ENCODE measurements around the gene MED4. TPM values are rescaled to one million over a fixed set of nuclear protein-coding genes. Genes with fewer than 3 reads are reported as not detected.

Gene MED4
- total RNA-seq, 2 experiments from 2014 or later, result 66.3 to 66.8 TPM

DNA sequence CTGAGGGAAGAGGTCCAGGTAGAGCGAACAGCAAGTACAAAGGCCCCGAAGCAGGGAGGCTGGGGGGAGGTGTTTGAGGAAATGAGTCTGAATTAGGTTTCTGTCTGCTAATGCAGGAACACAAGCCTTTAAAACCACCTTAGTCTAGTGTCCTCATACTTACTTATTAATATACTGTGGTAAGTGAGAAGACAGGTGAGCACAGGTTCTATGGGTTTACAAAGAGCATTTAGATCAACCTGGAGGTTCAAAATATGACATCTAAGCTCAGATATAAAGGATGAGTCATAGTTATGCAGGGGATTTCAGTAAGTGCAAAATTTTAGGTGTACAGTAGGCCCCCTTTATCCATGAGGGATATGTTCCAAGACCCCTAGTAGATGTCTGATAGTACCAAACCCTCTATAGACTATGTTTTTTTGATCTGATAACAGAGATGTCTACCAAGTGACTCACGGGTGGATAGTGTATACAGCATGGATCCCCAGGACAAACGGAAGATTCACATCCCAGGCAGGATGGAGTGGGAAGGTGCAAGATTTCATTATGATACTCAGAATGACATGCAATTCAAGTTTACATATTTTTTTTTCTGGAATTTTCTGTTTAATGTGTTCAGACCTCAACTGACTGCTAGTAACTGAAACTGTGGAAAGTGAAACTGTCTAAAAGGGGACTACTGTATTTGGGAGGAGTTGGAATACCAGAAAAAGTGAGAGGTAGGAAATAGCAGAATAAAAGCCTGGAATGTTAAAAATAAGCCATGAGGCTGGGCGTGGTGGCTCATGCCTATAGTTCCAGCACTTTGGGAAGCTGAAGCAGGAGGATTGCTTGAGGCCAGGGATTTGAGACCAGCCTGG is 18.2 kb upstream of the MED4 start:
- Mint-ChIP-seq H3K27ac (no peak overlapping the region), H3K4me1 (peaks cover 4% of the 10 kb centered on the region), H3K36me3 (no peaks in the 10 kb centered on the region), H3K27me3 (no peaks in the 10 kb centered on the region), H3K9me3 (no peaks in the 10 kb centered on the region), H3K4me3 (no peak overlapping the region)
- no peak for DNase-seq

DNA sequence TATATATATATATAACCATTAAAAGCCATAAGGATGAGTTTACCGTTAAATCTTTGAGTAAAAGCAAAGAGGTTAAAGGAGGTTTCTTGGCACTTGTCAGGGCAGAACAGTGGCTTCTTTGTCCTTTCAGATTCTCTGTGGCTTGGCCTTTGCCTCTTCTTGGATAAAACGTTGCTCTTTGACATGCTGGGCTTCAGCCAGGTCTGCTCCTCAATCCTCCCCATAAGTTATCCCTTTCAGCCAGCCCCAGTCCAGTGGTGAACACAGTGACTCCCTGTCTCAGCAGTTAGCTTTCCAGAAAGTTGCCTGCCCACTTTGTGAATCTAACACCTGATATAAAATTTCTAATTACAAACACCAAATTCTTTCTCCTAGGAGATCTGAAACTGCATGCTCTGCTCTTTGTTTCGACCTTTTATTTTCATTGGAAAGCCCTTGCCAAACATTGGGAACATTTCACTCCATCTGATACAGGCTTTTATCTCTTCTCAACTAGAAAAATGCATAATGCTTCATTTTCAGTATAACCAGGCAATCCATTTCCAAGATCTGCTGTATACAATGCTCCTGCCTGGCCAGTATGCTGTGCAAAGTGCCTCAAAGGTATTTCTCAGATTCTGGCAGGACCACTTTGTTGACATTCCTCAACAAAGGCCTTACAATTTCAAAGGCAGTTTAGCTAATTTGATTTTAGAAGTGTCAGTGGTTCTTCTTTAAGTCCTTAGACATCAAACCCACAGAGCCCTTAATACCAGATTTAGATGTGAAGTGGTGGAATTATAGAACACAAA is 16.2 kb upstream of the MED4 start:
- Mint-ChIP-seq H3K9me3 (no peaks in the 10 kb centered on the region), H3K4me3 (no peak overlapping the region), H3K36me3 (no peaks in the 10 kb centered on the region), H3K4me1 (peaks cover 4% of the 10 kb centered on the region), H3K27ac (no peak overlapping the region), H3K27me3 (peaks cover 3% of the 10 kb centered on the region)
- no peak for DNase-seq

DNA sequence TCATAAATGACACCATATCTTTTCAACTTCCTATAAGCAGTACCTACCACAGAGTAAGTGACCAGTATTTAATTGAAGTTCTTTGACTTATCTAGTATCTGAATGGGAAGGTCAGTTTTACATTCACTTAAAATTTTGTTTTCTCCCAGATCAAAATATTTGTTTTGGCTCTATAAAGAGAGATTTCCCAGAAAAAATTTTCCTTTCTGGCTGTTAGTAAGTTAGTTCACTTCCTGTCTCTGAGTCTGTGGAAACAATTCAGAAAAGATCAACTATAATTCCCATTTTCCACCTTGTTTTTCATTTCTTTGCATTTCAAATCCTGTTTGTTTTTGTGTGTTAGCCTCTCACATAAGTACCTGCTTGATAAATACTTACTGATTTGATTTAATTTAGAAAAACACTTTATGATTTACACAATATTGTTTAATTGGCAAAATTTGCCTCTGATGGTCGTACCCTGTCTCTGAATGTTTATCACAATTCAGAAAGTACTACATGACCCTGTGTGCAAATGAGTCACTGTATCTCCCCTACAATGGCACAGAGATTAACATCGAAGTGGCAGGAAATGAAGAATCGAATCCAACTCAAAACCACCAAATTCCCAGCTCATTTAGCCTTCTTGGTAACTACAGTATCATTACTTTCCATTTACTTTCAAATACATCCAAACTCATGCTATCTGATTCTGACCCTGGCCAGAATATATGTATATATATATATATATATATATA is 15.4 kb upstream of the MED4 start:
- no peaks in the 10 kb centered on the region for H3K9me3 Mint-ChIP-seq
- H3K27me3 Mint-ChIP-seq, result peaks cover 5% of the 10 kb centered on the region
- H3K36me3 Mint-ChIP-seq, result no peaks in the 10 kb centered on the region
- no peak overlapping the region for H3K27ac Mint-ChIP-seq
- no peak overlapping the region for H3K4me3 Mint-ChIP-seq
- H3K4me1 Mint-ChIP-seq, result peaks cover 4% of the 10 kb centered on the region
- DNase-seq, result no peak

DNA sequence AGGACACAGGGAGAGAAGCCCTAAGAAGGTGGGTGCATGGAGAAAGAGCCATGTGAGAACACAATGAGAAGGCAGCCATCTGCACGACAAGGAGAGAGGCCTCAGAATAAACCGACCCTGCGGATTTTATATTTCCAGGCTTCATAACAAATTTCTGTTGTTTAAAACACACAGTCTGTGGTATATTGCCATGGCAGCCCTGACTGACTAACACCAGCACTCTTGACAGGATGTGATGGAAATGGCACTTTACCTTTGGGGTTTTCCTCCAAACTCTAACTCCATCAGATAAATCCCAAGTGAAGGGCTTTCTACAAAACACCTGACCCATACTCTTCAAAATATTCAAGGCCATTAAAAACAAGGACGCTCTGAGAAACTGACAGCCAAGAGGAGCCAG is 13.2 kb upstream of the MED4 start:
- Mint-ChIP-seq H3K27ac (no peak overlapping the region), H3K4me3 (no peak overlapping the region), H3K9me3 (no peaks in the 10 kb centered on the region), H3K4me1 (peaks cover under 1% of the 10 kb centered on the region), H3K27me3 (peaks cover 5% of the 10 kb centered on the region), H3K36me3 (no peaks in the 10 kb centered on the region)
- no peak for DNase-seq

DNA sequence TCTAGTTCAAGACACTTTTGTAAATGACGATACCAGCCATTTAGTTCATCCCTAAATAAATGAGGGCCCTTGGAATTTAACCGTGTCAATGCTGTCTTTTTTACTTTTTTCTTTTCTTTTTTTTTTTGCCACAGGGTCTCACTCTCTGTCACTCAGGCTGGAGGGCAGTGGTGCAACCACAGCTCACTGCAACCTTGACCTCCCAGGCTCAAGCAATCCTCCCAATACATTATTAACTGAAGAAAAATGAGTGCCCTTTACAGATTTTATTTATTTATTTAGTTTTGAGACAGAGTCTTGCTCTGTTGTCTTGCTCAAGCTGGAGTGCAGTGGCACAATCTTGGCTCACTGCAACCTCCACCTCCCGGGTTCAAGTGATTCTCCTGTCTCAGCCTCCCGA is 2.9 kb upstream of the MED4 start:
- peaks cover 3% of the 10 kb centered on the region for H3K9me3 Mint-ChIP-seq
- DNase-seq, result no peak
- H3K4me1 Mint-ChIP-seq, result peaks cover 12% of the 10 kb centered on the region
- no peak overlapping the region for H3K4me3 Mint-ChIP-seq
- H3K27ac Mint-ChIP-seq, result no peak overlapping the region
- H3K36me3 Mint-ChIP-seq, result peaks cover 1% of the 10 kb centered on the region
- peaks cover 8% of the 10 kb centered on the region for H3K27me3 Mint-ChIP-seq

DNA sequence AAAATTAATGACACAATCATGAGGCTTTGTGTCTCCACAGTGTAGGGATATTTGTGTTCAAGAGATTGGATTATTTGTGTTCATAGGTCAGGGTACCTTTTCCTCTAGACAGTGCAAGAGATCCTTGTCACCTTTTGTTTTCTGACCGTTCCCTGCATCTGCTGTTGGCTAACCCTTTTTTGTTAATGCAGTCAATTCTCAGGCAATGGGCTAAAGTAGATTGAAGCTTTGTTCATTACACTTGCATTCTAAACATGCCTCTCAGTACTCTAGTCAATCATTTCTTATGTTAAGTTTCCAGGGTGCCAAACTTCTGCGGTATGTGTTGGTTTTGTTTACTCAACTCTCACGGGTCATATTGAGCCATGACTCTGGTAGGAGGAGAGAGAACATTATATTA is 1.8 kb upstream of the MED4 start:
- peaks cover 4% of the 10 kb centered on the region for H3K36me3 Mint-ChIP-seq
- H3K27ac Mint-ChIP-seq, result no peak overlapping the region
- no peak for DNase-seq
- peaks cover 3% of the 10 kb centered on the region for H3K9me3 Mint-ChIP-seq
- peaks cover 20% of the 10 kb centered on the region for H3K4me1 Mint-ChIP-seq
- H3K27me3 Mint-ChIP-seq, result peaks cover 4% of the 10 kb centered on the region
- no peak overlapping the region for H3K4me3 Mint-ChIP-seq

DNA sequence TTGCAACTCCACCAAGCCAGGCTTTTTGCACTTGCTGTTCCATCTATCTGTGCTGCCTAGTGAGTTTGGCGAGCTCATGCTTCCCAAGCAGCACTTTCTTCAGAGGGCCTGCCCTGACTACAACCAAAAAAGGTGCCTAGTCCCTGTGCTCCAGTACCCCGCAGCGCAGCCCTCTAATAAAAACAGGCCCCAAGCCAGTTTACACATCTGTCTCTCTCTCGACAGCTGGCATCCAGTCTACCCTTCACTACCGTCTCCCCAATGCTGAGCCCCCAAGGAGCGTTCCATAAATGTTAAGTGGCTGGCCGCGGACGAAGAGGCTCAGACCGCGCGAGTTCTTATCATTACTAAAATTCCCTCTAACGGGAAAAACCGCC is 512 bp downstream of the MED4 start:
- no peak for DNase-seq
- Mint-ChIP-seq H3K36me3 (peaks cover 4% of the 10 kb centered on the region), H3K4me1 (peaks cover 31% of the 10 kb centered on the region), H3K27ac (peak overlapping the region; percentile 89), H3K27me3 (peaks cover 4% of the 10 kb centered on the region), H3K9me3 (peaks cover 3% of the 10 kb centered on the region), H3K4me3 (peak overlapping the region; percentile 97)

DNA sequence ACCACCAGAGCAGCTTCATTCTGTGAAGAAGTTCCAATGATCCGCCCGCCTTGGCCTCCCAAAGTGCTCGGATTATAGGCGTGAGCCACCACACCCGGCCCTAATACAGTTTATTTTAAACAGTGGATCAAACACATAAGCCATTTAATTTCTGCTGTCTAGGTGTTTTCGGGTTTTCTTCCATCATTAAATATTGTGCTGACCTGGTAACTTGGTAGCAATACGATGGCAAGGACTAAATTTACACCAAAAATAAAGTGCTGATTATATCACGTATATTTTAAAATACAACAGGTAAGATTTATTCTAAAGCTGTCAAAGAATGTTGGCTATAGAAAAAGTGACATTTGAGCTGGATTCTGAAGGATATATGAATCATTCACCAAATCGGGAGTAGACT is 1.3 kb downstream of the MED4 start:
- Mint-ChIP-seq H3K4me3 (peak overlapping the region; percentile 97), H3K9me3 (peaks cover 3% of the 10 kb centered on the region), H3K4me1 (peaks cover 38% of the 10 kb centered on the region), H3K27me3 (peaks cover 4% of the 10 kb centered on the region), H3K27ac (peak overlapping the region; percentile 89), H3K36me3 (peaks cover 4% of the 10 kb centered on the region)
- DNase-seq, result no peak

DNA sequence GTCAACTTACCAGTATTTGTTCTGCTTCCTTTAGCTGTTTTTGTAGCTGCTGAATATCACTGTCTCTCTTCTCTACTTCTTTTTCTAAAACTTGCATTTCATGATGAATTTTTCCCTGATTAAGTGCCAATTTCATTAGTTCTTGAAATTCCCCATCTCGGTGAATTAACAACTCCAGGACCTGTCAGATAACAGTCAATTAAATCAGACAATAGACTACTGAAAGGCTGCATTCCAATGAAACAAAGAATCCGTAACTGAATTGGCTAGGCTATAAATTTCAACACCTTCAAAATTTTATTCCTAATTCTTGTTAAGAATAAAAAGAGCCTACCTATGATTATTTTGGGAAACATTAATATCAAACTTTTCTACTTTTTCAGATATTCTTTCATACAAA is 8.6 kb downstream of the MED4 start:
- H3K36me3 Mint-ChIP-seq, result peaks cover 12% of the 10 kb centered on the region
- H3K4me3 Mint-ChIP-seq, result no peak overlapping the region
- H3K27ac Mint-ChIP-seq, result no peak overlapping the region
- peaks cover 13% of the 10 kb centered on the region for H3K4me1 Mint-ChIP-seq
- no peaks in the 10 kb centered on the region for H3K9me3 Mint-ChIP-seq
- DNase-seq, result no peak
- no peaks in the 10 kb centered on the region for H3K27me3 Mint-ChIP-seq

DNA sequence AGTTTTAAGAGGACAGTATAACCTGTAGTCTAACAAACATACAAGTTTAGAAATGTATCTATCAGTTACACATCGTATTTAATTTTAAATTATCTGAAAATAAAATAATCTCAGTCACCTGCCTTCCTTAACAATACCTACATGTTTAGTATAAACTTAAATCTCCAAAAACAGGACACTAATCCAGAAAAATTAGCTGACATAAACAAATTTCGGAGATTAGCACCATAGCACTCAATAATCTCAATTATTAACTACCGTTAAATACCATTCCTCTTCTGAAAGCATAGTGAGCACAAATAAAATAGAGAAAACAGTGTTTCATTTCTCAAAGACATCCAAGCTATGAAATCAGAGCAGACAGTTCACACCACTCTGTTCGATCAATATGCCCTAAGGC is 13.2 kb downstream of the MED4 start:
- H3K9me3 Mint-ChIP-seq, result no peaks in the 10 kb centered on the region
- no peak for DNase-seq
- no peak overlapping the region for H3K4me3 Mint-ChIP-seq
- no peaks in the 10 kb centered on the region for H3K27me3 Mint-ChIP-seq
- peaks cover 7% of the 10 kb centered on the region for H3K4me1 Mint-ChIP-seq
- no peak overlapping the region for H3K27ac Mint-ChIP-seq
- H3K36me3 Mint-ChIP-seq, result peaks cover 30% of the 10 kb centered on the region

DNA sequence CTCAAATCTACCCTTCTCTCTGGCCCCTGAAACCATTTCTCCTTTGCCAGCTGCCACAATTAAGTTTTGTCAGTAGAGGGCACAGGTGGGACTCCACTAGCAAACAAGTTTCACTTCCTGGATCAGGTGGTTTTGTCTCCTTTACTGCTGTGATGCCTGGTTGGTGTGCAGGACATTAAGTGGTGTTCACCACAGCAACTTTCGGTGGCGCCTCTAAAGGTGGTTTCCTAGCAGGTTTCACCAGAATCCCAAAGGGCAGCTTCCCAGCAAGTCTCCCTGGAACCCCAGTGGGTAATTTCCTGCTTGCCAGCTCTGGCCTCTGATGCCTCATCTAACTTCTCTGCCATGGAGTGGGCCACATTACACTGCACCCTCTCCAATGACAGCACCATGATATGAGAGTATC is 16.6 kb downstream of the MED4 start:
- peak; percentile 30 for DNase-seq
- no peaks in the 10 kb centered on the region for H3K27me3 Mint-ChIP-seq
- peaks cover 51% of the 10 kb centered on the region for H3K36me3 Mint-ChIP-seq
- H3K4me1 Mint-ChIP-seq, result peaks cover 7% of the 10 kb centered on the region
- H3K4me3 Mint-ChIP-seq, result no peak overlapping the region
- H3K9me3 Mint-ChIP-seq, result no peaks in the 10 kb centered on the region
- no peak overlapping the region for H3K27ac Mint-ChIP-seq

DNA sequence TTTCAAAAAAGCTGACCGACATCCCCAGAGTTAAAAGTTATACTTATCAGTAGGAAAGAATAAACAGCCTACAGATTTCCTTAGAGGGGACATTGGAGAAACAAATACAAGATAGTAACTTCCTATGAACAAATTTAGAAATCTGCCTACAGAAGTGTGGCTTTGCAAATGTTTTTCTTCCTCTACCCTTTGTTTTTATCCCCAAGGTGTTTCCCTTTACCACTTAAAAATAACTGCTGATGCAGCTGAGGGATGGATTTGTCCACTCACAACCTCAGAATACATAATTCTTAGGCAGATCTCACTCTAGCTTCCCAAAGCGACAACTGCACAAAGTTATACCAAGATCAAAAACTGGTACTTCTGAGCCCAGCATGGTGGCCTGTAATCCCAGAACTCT is 20.9 kb downstream of the MED4 start:
- DNase-seq, result no peak
- Mint-ChIP-seq H3K4me1 (peaks cover 7% of the 10 kb centered on the region), H3K36me3 (peaks cover 82% of the 10 kb centered on the region), H3K4me3 (no peak overlapping the region), H3K27me3 (no peaks in the 10 kb centered on the region), H3K27ac (no peak overlapping the region), H3K9me3 (peaks cover 28% of the 10 kb centered on the region)

DNA sequence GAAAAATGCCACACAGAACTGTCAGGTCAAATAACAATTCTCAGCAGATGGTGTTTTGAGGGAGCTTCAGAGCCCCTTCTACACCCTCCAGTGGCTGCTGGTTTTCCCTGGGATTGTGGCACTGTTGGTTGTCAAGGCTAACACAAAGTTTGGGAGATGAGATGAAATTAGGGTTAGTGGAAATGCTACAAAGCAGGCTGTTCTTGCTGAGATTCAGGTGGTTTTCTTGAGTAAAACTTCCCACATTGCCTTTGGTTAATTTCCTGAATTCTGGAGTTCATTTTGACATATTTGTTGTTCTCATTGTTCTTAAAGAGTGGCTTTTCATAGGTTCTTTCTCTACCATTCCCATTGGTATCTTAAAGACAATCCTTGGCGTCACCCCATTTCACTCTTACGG is 22.1 kb downstream of the MED4 start:
- Mint-ChIP-seq H3K9me3 (peaks cover 32% of the 10 kb centered on the region), H3K27ac (no peak overlapping the region), H3K4me3 (no peak overlapping the region)

DNA sequence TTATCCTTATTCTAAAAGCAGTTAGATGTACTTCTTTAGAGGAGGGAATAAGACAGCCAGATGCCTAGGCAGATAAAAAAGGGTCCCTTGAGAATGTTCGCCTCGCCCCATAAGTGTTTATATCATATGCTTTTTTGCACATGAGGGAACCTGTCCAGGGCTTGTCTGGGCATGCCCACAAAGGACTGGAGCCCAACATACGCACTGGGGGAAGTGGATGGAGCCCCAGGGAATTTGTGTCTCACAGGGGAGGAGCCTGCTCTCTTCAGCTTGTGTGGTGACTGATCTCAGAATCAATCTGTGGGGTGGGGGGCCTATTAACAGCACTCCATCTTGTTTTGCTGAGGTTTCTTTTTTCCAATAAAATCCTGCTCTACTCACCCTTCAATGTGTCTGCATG is 22.6 kb downstream of the MED4 start:
- Mint-ChIP-seq H3K36me3 (peaks cover 92% of the 10 kb centered on the region), H3K4me1 (no peaks in the 10 kb centered on the region), H3K27me3 (no peaks in the 10 kb centered on the region), H3K27ac (no peak overlapping the region), H3K4me3 (no peak overlapping the region), H3K9me3 (peaks cover 33% of the 10 kb centered on the region)
- no peak for DNase-seq

More for the DNA sequence above, 22.1 kb downstream of the MED4 start:
- H3K4me1 Mint-ChIP-seq, result no peaks in the 10 kb centered on the region
- H3K27me3 Mint-ChIP-seq, result no peaks in the 10 kb centered on the region
- H3K36me3 Mint-ChIP-seq, result peaks cover 87% of the 10 kb centered on the region
- DNase-seq, result no peak

DNA sequence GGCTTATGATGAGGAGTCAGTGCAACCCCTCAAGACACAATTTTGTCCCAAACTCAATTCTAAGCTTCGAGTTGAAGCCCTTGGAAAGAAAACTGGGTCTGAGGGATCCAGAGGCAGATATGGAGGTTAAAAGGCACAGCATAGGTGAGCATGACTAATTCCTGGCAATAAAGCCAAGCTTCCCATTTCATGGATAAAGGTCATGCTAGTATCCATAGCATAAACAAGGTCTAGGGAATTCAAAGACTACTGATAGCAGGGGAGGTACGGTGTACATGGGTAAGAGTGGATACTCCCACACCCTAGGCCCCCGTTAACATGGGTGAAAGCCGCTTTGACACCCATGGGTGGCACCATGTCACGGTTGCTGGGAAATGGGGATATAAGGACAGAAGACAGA is 24.0 kb downstream of the MED4 start:
- no peaks in the 10 kb centered on the region for H3K27me3 Mint-ChIP-seq

More for the DNA sequence above, 24.0 kb downstream of the MED4 start:
- peaks cover 99% of the 10 kb centered on the region for H3K36me3 Mint-ChIP-seq
- H3K27ac Mint-ChIP-seq, result no peak overlapping the region
- no peaks in the 10 kb centered on the region for H3K4me1 Mint-ChIP-seq
- H3K4me3 Mint-ChIP-seq, result no peak overlapping the region
- H3K9me3 Mint-ChIP-seq, result peaks cover 35% of the 10 kb centered on the region
- no peak for DNase-seq

All from activated naive CD8-positive, alpha-beta T cell treated with anti-CD3 and anti-CD28 coated beads for 36 hours (primary cell).